ENCODE data around the gene MBTPS1.

DNA sequence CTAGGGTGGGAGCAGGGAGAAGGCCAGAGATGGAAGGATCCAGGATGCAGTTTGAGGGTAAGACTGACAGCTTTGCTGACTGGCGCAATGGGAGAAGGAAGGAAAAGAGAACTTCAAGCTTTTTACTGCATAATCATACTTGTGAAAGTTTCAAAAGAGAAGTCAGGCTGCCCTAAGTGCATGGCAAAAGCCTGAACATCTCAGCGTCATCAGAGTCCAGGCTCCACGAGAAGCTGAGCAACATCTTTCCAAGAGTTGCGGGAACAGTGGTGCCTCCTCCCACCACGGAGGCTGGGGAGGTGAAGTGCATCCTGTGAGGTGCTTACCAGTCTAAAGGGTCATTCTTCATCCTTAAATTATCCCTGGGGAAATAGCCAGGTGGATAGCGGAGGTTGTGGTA lies 47.2 kb downstream of the MBTPS1 start:
- no peak for TF ChIP-seq CTCF (IDR thresholded peaks at IDR 0.05)
- TF ChIP-seq POLR2A (IDR thresholded peaks at IDR 0.05): no peak
